Measurements from ENCODE around the gene ALPL.

ALPL gene

DNA sequence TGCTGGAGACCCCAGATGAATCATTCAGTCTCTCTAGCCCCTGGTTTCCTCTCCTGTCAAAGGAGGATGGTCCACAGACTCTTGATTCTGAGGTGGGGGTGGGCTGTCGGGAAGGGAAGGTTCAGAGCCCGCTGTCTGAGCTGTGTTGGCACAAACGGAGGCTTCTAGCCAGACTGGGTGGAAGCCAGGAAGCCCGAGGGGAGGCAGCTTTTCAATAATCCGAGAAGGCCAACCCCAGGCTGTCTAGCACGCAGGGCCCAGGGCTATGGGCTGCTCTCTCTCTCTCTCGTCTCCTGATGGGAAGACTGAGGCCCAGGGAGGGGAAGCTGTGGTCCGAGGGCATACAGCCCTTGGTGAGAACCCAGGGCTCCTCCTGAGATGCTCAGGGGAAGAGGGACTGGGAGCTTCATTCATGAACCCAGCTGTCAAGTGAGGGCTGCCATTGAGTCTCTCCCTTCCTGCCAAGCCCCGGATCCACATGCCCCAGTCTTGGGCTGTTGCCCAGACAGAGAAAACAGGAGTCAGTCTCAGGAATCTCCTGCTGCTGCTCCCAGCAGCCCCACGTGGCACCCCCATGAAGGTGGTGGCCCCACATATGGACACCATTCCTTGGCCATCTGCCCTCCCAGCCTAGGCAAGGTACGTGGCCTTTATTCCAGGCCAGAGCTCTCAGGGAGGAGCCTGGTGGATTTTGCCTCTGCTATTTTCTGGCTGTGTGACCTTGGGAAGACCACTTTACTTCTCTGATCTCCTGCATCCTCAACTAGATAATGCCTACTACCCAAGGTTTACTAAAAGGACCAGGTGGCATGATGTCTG is 115.6 kb downstream of the ALPL start:
- Histone ChIP-seq H3K9me3 (ENCODE audit: control insufficient read depth in 1 of 2, low read length in 2 of 2) (no peaks in the 10 kb centered on the region), H3K27me3 (ENCODE audit: low read depth, low read length) (peaks cover 11% of the 10 kb centered on the region), H3K4me1 (ENCODE audit: control insufficient read depth in 1 of 2, insufficient read depth in 2 of 2, low read length in 2 of 2) (peaks cover 0 to 3% of the 10 kb centered on the region in 2 donors), H3K27ac (ENCODE audit: low read length) (no peak overlapping the region), H3K36me3 (ENCODE audit: control insufficient read depth in 1 of 2, insufficient read depth in 2 of 2, low read length in 2 of 2) (no peaks in the 10 kb centered on the region), H3K4me3 (ENCODE audit: low read depth in 1 of 2, low read length in 2 of 2) (no peak overlapping the region)

DNA sequence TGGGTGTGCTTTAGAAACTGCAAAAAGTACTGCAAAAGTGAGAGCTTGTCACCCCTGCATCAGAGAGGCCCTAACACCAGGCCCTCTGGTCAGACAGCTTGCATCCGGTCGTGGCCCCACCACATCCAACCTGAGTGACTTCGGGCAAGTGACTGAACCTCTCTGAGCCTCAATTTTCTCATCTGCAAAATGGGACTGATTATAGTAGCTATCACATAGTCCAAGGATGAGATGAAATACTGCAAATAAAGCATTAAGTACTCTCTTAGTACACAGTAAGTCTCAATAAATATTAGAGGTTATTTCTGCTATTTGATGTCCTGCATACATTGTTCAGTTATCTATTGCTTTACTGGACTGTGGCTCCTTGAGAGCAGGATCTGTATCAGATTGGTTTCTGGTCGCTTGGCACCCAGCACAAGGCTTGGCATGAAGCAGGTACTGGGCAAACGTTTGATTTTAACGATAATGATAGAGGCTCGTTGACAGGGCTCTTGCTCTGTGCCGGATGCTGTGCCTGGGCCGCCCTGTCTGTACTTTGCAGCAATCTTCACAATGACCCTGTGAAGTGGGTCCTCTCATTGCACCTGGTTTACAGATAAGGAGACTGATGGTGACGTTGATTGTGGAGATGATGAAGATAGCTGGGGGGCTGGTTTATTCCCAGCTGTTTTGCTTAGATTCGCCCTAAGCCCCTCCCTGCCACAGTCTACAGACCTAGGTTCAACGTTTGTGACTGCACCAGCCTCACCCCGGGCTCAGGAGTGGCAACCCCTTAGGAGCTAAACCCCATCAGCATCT is 116.4 kb downstream of the ALPL start:
- no peaks in the 10 kb centered on the region for H3K36me3 ChIP-seq (ENCODE audit: control insufficient read depth in 1 of 2, insufficient read depth in 2 of 2, low read length in 2 of 2)
- H3K27me3 ChIP-seq (ENCODE audit: low read depth, low read length), result peaks cover 10% of the 10 kb centered on the region
- H3K4me1 ChIP-seq (ENCODE audit: control insufficient read depth in 1 of 2, insufficient read depth in 2 of 2, low read length in 2 of 2), result peaks cover 0 to 3% of the 10 kb centered on the region in 2 donors

GRCh38 chr1:21626921-21627339 is 117.7 kb downstream of the ALPL start:
- H3K27me3 ChIP-seq (ENCODE audit: low read depth, low read length), result no peaks in the 10 kb centered on the region
- no peak overlapping the region for H3K4me3 ChIP-seq (ENCODE audit: low read depth in 1 of 2, low read length in 2 of 2)
- peaks cover 0 to 3% of the 10 kb centered on the region in 2 donors for H3K4me1 ChIP-seq (ENCODE audit: control insufficient read depth in 1 of 2, insufficient read depth in 2 of 2, low read length in 2 of 2)
- no peak overlapping the region for H3K27ac ChIP-seq (ENCODE audit: low read length)
- no peaks in the 10 kb centered on the region for H3K9me3 ChIP-seq (ENCODE audit: control insufficient read depth in 1 of 2, low read length in 2 of 2)
- H3K36me3 ChIP-seq (ENCODE audit: control insufficient read depth in 1 of 2, insufficient read depth in 2 of 2, low read length in 2 of 2), result no peaks in the 10 kb centered on the region

More for the DNA sequence above, 116.4 kb downstream of the ALPL start:
- Histone ChIP-seq H3K4me3 (ENCODE audit: low read depth in 1 of 2, low read length in 2 of 2) (no peak overlapping the region), H3K9me3 (ENCODE audit: control insufficient read depth in 1 of 2, low read length in 2 of 2) (no peaks in the 10 kb centered on the region), H3K27ac (ENCODE audit: low read length) (no peak overlapping the region)

All from muscle layer of duodenum (tissue), 2 donors.